CD14-positive monocyte (primary cell): ENCODE measurements around the gene TNFAIP6. TPM values are rescaled to one million over a fixed set of nuclear protein-coding genes. Genes with fewer than 3 reads are reported as not detected.

Experiments used
- DNase-seq, 3 donors: peaks; one replicate each; pipeline ENCODE4 v3.0.0-alpha.2; 2011 to 2022
- H2AFZ ChIP-seq: 2 replicates; pipeline ENCODE4 v1.6.0; 2012; ENCODE audit warnings: mild to moderate bottlenecking, low read depth, low read length, inconsistent platforms; ENCODE audit not compliant: insufficient read depth, poor library complexity, severe bottlenecking
- H3K27ac ChIP-seq, 2 donors: 1 replicate in 1 of 2; 2 replicates in 1 of 2; pipeline ENCODE4 v1.5.1; 2012 to 2013; ENCODE audit warnings: low read length in 2 of 2, control low read depth in 1 of 2, inconsistent platforms in 1 of 2, low read depth in 1 of 2, mild to moderate bottlenecking in 1 of 2
- H3K27me3 ChIP-seq, 2 donors: one replicate each; pipeline versions ENCODE4 v1.6.0 to v1.6.1; 2011 to 2013; ENCODE audit warnings: low read length in 2 of 2; ENCODE audit not compliant: control insufficient read depth in 2 of 2, insufficient read depth in 2 of 2
- H3K36me3 ChIP-seq, 2 donors: replicated peaks in 1 of 2; 1 replicate in 1 of 2; 2 replicates in 1 of 2; pipeline versions ENCODE4 v1.5.1 to v1.6.1; 2012 to 2013; ENCODE audit warnings: low read length in 2 of 2, control low read depth in 1 of 2, inconsistent platforms in 1 of 2, mild to moderate bottlenecking in 1 of 2; ENCODE audit not compliant: insufficient read depth in 2 of 2, control insufficient read depth in 1 of 2
- H3K4me1 ChIP-seq, 2 donors: 1 replicate in 1 of 2; 2 replicates in 1 of 2; pipeline versions ENCODE4 v1.5.1 to v1.6.1; 2012 to 2013; ENCODE audit warnings: low read length in 2 of 2, control low read depth in 1 of 2, inconsistent platforms in 1 of 2, mild to moderate bottlenecking in 1 of 2, moderate library complexity in 1 of 2; ENCODE audit not compliant: insufficient read depth in 2 of 2, control insufficient read depth in 1 of 2
- H3K4me2 ChIP-seq: replicated peaks from 2 replicates; pipeline ENCODE3; 2012; ENCODE audit warnings: low read length, moderate library complexity, mild to moderate bottlenecking; ENCODE audit not compliant: poor library complexity, severe bottlenecking; ENCODE audit errors: extremely low read depth
- H3K4me3 ChIP-seq, 3 experiments: fragments of 200-600 bp in 1 of 3; sonication (generic) in 1 of 3; replicated peaks in 1 of 3; 1 replicate in 2 of 3; 2 replicates in 1 of 3; pipeline ENCODE4 v1.5.1; 2011 to 2013; ENCODE audit warnings: low read length in 3 of 3, mild to moderate bottlenecking in 3 of 3, control low read depth in 2 of 3, low read depth in 2 of 3, inconsistent platforms in 1 of 3, moderate library complexity in 1 of 3
- H3K79me2 ChIP-seq: 2 replicates; pipeline ENCODE4 v1.6.0; 2012; ENCODE audit warnings: mild to moderate bottlenecking, control low read depth, inconsistent platforms, low read length, moderate library complexity; ENCODE audit not compliant: insufficient read depth
- H3K9ac ChIP-seq: 2 replicates; pipeline ENCODE4 v1.6.0; 2017; ENCODE audit warnings: low read length, mild to moderate bottlenecking; ENCODE audit not compliant: insufficient read depth, poor library complexity, severe bottlenecking
- H3K9me3 ChIP-seq, 2 donors: replicated peaks in 1 of 2; 1 replicate in 1 of 2; 2 replicates in 1 of 2; pipeline versions ENCODE4 v1.5.1 to v1.6.1; 2012 to 2013; ENCODE audit warnings: low read length in 2 of 2, control low read depth in 1 of 2; ENCODE audit not compliant: control insufficient read depth in 1 of 2, insufficient read depth in 1 of 2
- H4K20me1 ChIP-seq: 2 replicates; pipeline ENCODE4 v1.6.0; 2012; ENCODE audit warnings: mild to moderate bottlenecking, low read length, control low read depth, moderate library complexity; ENCODE audit not compliant: insufficient read depth
- H3K27ac Mint-ChIP-seq, 7 donors: one replicate each; pipeline ENCODE4 v1.8.0; 2020; ENCODE audit warnings: mild to moderate bottlenecking in 7 of 7, mixed read lengths in 7 of 7, moderate library complexity in 6 of 7, inconsistent platforms in 2 of 7
- H3K27me3 Mint-ChIP-seq, 3 donors: one replicate each; pipeline ENCODE4 v1.8.0; 2021 to 2022; ENCODE audit warnings: low read depth in 3 of 3, mild to moderate bottlenecking in 3 of 3, mixed read lengths in 3 of 3, moderate library complexity in 3 of 3, inconsistent platforms in 1 of 3
- H3K36me3 Mint-ChIP-seq, 2 donors: one replicate each; pipeline ENCODE4 v1.8.0; 2020; ENCODE audit warnings: mixed read lengths in 2 of 2, inconsistent platforms in 1 of 2, mild to moderate bottlenecking in 1 of 2
- H3K4me1 Mint-ChIP-seq: one replicate; pipeline ENCODE4 v1.8.0; 2020; ENCODE audit warnings: mild to moderate bottlenecking, mixed read lengths
- H3K4me3 Mint-ChIP-seq, 2 donors: one replicate each; pipeline ENCODE4 v1.8.0; 2020; ENCODE audit warnings: mild to moderate bottlenecking in 2 of 2, mixed read lengths in 2 of 2, moderate library complexity in 1 of 2
- H3K9me3 Mint-ChIP-seq, 7 donors: one replicate each; pipeline ENCODE4 v1.8.0; 2020 to 2022; ENCODE audit warnings: mixed read lengths in 7 of 7, mild to moderate bottlenecking in 6 of 7, moderate library complexity in 6 of 7, inconsistent platforms in 2 of 7
- CTCF ChIP-seq: fragments of 200-600 bp; IDR thresholded peaks from one replicate; pipeline ENCODE4 v1.8.0; 2022; ENCODE audit warnings: antibody characterized with exemption, mild to moderate bottlenecking
- WGBS: methylation state at CpG from one replicate; pipeline ENCODE4 v1.1.5; 2013; ENCODE audit warnings: missing lambda C conversion rate; ENCODE audit not compliant: insufficient coverage; 5-methylcytosine and 5-hydroxymethylcytosine counted together
- intact Hi-C, 2 donors: fragments of 100-400 bp; cut with micrococcal nuclease; formaldehyde crosslinking; loops; one replicate each; pipeline versions ENCODE4 v1.15.0 to v1.15.1; 2023
- polyA plus RNA-seq, 3 donors: library from polyadenylated mRNA; depleted of rRNA in 1 of 3; unstranded in 2 of 3; stranded (reverse) in 1 of 3; fragments of 300-500 nt in 2 of 3; fragments of >200 nt in 1 of 3; fragmentation: Illumina TruSeq in 2 of 3; gene quantifications; 1 replicate in 2 of 3; 2 replicates in 1 of 3; pipeline ENCODE4 v1.2.3, GENCODE V29; 2012 to 2021

Gene TNFAIP6
- polyA plus RNA-seq, 3 donors, result 2.6 to 8.2 (median 3.5) TPM

GRCh38 chr2:151353995-151354394 lies 3.4 kb upstream of the TNFAIP6 start:
- Mint-ChIP-seq H3K9me3 (peaks cover 0 to 2% (median 0%) of the 10 kb centered on the region in 7 donors), H3K36me3 (no peaks in the 10 kb centered on the region), H3K27ac (no peak overlapping the region), H3K4me3 (no peak overlapping the region), H3K27me3 (no peaks in the 10 kb centered on the region), H3K4me1 (peaks cover 25% of the 10 kb centered on the region)
- Histone ChIP-seq H4K20me1 (no peaks in the 10 kb centered on the region), H3K4me1 (peaks cover 15 to 32% of the 10 kb centered on the region in 2 donors), H3K27me3 (no peaks in the 10 kb centered on the region), H2AFZ (no peak overlapping the region), H3K27ac (no peak overlapping the region), H3K79me2 (no peaks in the 10 kb centered on the region), H3K36me3 (no peaks in the 10 kb centered on the region), H3K9me3 (no peaks in the 10 kb centered on the region), H3K4me3 (no peak overlapping the region), H3K4me2 (no peak overlapping the region), H3K9ac (no peak overlapping the region)
- intact Hi-C loops, result loop anchor here in 1 of 2 donors (10.0 kb wide), 1 partner anchor 51 kb away; the partner anchor contains the start of gene RIF1
- no peak for TF ChIP-seq CTCF
- DNase-seq, result no peak
- no CpG with 5 or more reads among the region's 2 CpGs for WGBS

DNA sequence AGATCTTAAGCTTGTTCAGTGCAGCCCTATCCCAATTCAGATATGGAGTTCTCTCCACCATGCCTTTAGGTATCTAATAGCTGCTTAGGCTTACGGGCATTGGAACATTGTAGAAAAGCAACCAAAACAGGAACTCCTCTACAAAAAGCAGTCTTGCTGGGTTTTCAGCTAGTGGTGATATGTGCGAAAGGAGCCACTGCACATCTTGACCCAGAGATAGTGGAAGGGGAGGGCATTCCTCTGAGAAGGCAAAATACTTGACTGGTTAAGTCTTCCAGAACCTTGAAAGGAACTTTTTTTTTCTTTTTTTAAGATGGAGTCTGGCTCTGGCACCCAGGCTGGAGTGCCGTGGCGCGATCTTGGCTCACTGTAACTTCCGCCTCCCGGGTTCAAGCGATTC lies 2.6 kb upstream of the TNFAIP6 start:
- Histone ChIP-seq H3K27ac (no peak overlapping the region), H3K4me3 (no peak overlapping the region), H3K9ac (no peak overlapping the region), H3K4me2 (no peak overlapping the region), H3K9me3 (no peaks in the 10 kb centered on the region), H3K79me2 (no peaks in the 10 kb centered on the region), H4K20me1 (no peaks in the 10 kb centered on the region), H3K4me1 (peaks cover 9 to 30% of the 10 kb centered on the region in 2 donors), H3K36me3 (no peaks in the 10 kb centered on the region), H2AFZ (no peak overlapping the region), H3K27me3 (no peaks in the 10 kb centered on the region)
- intact Hi-C loops, result loop anchor here (5.0 to 10.0 kb wide), 2 partner anchors 50 to 63 kb away; partner anchors contain the start of gene RIF1 (in 1 of the 2)
- Mint-ChIP-seq H3K4me3 (no peak overlapping the region), H3K4me1 (peaks cover 17% of the 10 kb centered on the region), H3K36me3 (no peaks in the 10 kb centered on the region), H3K9me3 (peaks cover 0 to 3% (median 0%) of the 10 kb centered on the region in 7 donors), H3K27ac (peak overlapping the region in 1 of 7 donors; percentile 2), H3K27me3 (no peaks in the 10 kb centered on the region)
- no peak for DNase-seq
- no peak for TF ChIP-seq CTCF
- no CpG with 5 or more reads among the region's 8 CpGs for WGBS
